ENCODE data around the gene KLHL5.
A peak's percentile ranks its signal among the peaks of the same experiment; 100 is the strongest.
"Not testable (repeated sequence)": the region's sequence is repeated elsewhere in the genome, so short reads cannot be mapped to it uniquely, and the experiment has no call there.

KLHL5 gene

DNA sequence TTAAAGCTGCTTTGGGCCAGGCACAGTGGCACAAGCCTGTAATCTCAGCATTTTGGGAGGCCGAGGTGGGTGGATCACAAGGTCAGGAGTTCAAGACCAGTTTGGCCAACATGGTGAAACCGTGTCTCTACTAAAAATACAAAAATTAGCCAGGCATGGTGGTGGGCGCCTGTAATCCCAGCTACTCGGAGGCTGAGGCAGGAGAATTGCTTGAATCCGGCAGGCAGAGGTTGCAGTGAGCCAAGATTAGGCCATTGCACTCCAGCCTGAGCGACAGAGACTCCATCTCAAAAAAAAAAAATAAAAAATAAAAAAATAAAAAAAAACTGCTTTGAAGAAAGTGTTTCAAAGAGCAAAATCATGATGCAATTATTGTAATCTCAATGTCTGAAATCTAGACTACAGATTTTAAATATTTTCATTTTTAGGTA lies 30.4 kb upstream of the KLHL5 start:
- H3K9me3 ChIP-seq (ENCODE audit: control insufficient read depth, low read length); H3K27me3 ChIP-seq (replicated peaks; ENCODE audit: control insufficient read depth, insufficient read depth, low read length); DNase-seq (ENCODE audit: low read depth); H3K36me3 ChIP-seq (ENCODE audit: control insufficient read depth, insufficient read depth, low read length, severe bottlenecking); H3K4me3 ChIP-seq (ENCODE audit: low read length); H3K9ac ChIP-seq (ENCODE audit: low read length): not testable (repeated sequence)
- H3K4me1 ChIP-seq (ENCODE audit: control insufficient read depth, insufficient read depth, low read length), result peaks cover 26% of the 10 kb centered on the region

DNA sequence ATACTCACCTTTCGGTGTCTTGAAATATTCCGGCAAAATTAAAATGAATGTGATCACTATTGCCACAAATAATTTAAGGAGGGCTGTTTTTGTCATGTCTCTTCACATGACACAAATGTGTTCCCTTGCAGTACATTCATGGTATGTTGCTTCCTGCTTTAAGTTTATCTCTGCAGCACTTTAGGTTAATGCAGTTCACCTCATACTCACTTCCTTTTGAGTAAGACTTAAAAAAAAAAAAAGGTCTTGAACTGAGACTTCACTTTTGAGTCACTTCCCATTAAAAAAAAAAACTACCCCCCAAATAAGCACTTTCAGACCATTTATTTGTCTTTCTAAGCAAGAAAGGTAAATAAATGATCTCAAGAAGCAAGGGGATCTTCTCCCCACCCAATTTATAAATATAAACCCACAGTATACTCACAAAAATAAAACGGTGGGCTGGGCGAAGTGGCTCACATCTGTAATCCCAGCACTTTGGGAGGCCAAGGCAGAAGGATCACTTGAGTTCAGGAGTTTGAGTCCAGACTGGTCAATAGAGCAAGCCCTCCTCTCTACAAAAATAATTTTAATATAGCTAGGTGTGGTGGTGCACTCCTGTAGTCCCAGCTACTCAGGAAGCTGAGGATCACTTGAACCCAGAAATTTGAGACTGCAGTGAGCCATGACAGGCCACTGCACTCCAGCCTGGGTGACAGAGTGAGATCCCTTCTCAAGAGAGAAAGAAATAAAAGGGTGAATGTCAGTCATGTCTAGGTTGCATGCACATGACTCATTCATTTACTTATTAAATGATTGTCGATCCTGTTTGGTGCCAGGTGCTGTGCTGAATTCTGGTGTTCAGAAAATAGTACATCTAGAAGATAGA lies 29.6 kb upstream of the KLHL5 start, which contains the start of gene TMEM156:
TSS of gene TMEM156 (minus strand) at position 192 of the 868 bp plus-strand sequence. CDS start at position 96, 96 bp downstream.
- H3K27me3 ChIP-seq (replicated peaks; ENCODE audit: control insufficient read depth, insufficient read depth, low read length), result no peaks in the 10 kb centered on the region
- H3K4me3 ChIP-seq (ENCODE audit: low read length), result no peak within 1 kb of the TSS
- H3K4me1 ChIP-seq (ENCODE audit: control insufficient read depth, insufficient read depth, low read length), result peaks cover 26% of the 10 kb centered on the region
- no peak for DNase-seq (ENCODE audit: low read depth)
- H3K36me3 ChIP-seq (ENCODE audit: control insufficient read depth, insufficient read depth, low read length, severe bottlenecking), result no peaks in the 10 kb centered on the region
- no peak within 1 kb of the TSS for H3K9ac ChIP-seq (ENCODE audit: low read length)
- H3K9me3 ChIP-seq (ENCODE audit: control insufficient read depth, low read length), result no peaks in the 10 kb centered on the region

DNA sequence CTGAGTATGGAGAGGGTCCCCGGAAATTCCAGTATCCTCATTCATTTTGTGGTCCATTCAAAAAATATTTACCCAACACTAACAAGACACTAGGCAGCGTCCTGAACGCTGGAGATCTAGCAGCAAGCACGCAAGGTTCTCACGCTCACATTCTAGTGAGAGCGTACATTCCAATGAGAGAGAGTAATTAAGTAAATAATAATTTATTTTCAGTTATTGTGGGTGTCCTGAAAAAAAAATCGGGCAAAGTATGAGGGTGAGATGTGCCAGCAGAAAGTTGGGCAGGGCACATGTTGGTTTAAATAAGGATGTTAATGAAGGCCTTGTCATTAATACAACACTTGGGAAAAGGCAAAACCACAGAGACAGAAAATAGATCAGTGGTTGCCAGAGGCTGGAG lies 25.9 kb upstream of the KLHL5 start:
- DNase-seq (ENCODE audit: low read depth), result no peak
- no peak overlapping the region for H3K4me3 ChIP-seq (ENCODE audit: low read length)
- no peaks in the 10 kb centered on the region for H3K36me3 ChIP-seq (ENCODE audit: control insufficient read depth, insufficient read depth, low read length, severe bottlenecking)
- no peak overlapping the region for H3K9ac ChIP-seq (ENCODE audit: low read length)
- peaks cover 9% of the 10 kb centered on the region for H3K4me1 ChIP-seq (ENCODE audit: control insufficient read depth, insufficient read depth, low read length)
- H3K9me3 ChIP-seq (ENCODE audit: control insufficient read depth, low read length), result no peaks in the 10 kb centered on the region
- H3K27me3 ChIP-seq (replicated peaks; ENCODE audit: control insufficient read depth, insufficient read depth, low read length), result no peaks in the 10 kb centered on the region

DNA sequence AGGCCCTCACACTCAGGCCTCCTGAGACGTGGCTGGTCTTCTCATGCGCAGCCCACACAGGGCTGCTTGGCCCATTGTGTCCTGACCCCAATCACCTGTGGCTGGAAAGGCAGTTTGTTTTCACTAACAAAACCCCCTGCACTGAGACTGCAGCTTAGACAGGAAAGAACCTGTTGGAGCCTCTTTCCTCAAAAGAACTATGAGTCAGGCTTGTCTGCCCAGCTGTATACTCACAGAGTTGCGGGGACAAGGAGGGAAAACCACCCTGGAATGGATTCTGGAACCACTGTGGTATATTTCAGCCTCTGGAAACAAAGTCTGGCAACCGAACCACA lies 24.6 kb upstream of the KLHL5 start:
- Histone ChIP-seq H3K4me1 (ENCODE audit: control insufficient read depth, insufficient read depth, low read length) (no peaks in the 10 kb centered on the region), H3K36me3 (ENCODE audit: control insufficient read depth, insufficient read depth, low read length, severe bottlenecking) (no peaks in the 10 kb centered on the region), H3K27me3 (replicated peaks; ENCODE audit: control insufficient read depth, insufficient read depth, low read length) (no peaks in the 10 kb centered on the region), H3K9me3 (ENCODE audit: control insufficient read depth, low read length) (no peaks in the 10 kb centered on the region), H3K9ac (ENCODE audit: low read length) (no peak overlapping the region), H3K4me3 (ENCODE audit: low read length) (no peak overlapping the region)
- peak; percentile 48 for DNase-seq (ENCODE audit: low read depth)

DNA sequence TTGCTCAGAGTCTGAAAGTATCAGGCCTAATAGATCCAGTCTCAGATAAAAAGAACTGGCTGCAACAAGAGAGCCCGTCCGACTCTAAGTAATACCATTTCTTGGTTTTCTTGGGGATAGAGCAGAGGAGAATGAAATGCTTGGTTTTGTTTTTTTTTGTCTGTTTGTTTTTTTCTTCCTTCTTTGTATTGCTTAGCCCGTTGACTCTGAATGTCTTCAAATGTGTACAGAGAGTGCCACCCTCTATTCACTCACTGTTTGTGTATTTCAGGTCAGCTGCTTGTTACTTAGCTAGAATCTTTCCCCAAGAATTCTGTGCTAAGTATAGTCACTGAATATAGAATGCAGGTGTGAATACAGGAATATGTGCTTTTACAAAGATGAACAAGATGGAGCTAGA lies 24.1 kb upstream of the KLHL5 start:
- no peak for DNase-seq (ENCODE audit: low read depth)
- Histone ChIP-seq H3K4me3 (ENCODE audit: low read length) (no peak overlapping the region), H3K9ac (ENCODE audit: low read length) (no peak overlapping the region), H3K36me3 (ENCODE audit: control insufficient read depth, insufficient read depth, low read length, severe bottlenecking) (no peaks in the 10 kb centered on the region), H3K4me1 (ENCODE audit: control insufficient read depth, insufficient read depth, low read length) (no peaks in the 10 kb centered on the region), H3K9me3 (ENCODE audit: control insufficient read depth, low read length) (no peaks in the 10 kb centered on the region), H3K27me3 (replicated peaks; ENCODE audit: control insufficient read depth, insufficient read depth, low read length) (no peaks in the 10 kb centered on the region)

GRCh38 chr4:39039108-39039507 lies 22.9 kb upstream of the KLHL5 start:
- no peak for DNase-seq (ENCODE audit: low read depth)
- no peak overlapping the region for H3K4me3 ChIP-seq (ENCODE audit: low read length)
- no peak overlapping the region for H3K9ac ChIP-seq (ENCODE audit: low read length)
- no peaks in the 10 kb centered on the region for H3K36me3 ChIP-seq (ENCODE audit: control insufficient read depth, insufficient read depth, low read length, severe bottlenecking)
- H3K9me3 ChIP-seq (ENCODE audit: control insufficient read depth, low read length), result no peaks in the 10 kb centered on the region
- H3K27me3 ChIP-seq (replicated peaks; ENCODE audit: control insufficient read depth, insufficient read depth, low read length), result no peaks in the 10 kb centered on the region
- no peaks in the 10 kb centered on the region for H3K4me1 ChIP-seq (ENCODE audit: control insufficient read depth, insufficient read depth, low read length)

DNA sequence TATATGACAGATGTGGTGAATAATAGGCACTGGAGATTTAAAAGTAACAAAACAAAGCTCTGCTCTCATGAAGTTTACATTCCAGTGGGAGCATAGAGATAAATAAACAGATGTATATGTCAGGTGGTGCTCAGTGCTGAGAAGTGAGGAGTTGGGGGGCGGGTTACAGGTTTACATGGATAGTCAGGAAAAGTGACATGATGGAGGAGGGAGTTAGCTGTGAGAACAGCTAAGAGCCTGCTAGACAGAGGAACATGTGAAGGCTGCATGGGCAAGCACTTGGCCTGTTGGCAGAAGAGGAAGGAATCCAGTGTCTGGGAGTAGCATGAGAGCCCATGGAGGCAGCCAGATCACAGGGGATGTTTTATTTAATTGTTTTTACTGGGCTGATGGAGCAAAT lies 19.7 kb upstream of the KLHL5 start:
- no peaks in the 10 kb centered on the region for H3K27me3 ChIP-seq (replicated peaks; ENCODE audit: control insufficient read depth, insufficient read depth, low read length)
- no peak overlapping the region for H3K4me3 ChIP-seq (ENCODE audit: low read length)
- DNase-seq (ENCODE audit: low read depth), result no peak
- no peaks in the 10 kb centered on the region for H3K36me3 ChIP-seq (ENCODE audit: control insufficient read depth, insufficient read depth, low read length, severe bottlenecking)
- no peak overlapping the region for H3K9ac ChIP-seq (ENCODE audit: low read length)
- H3K9me3 ChIP-seq (ENCODE audit: control insufficient read depth, low read length), result no peaks in the 10 kb centered on the region
- peaks cover 6% of the 10 kb centered on the region for H3K4me1 ChIP-seq (ENCODE audit: control insufficient read depth, insufficient read depth, low read length)

GRCh38 chr4:39043058-39043860 lies 18.8 kb upstream of the KLHL5 start:
- Histone ChIP-seq H3K4me1 (ENCODE audit: control insufficient read depth, insufficient read depth, low read length) (peaks cover 6% of the 10 kb centered on the region), H3K9ac (ENCODE audit: low read length) (no peak overlapping the region), H3K4me3 (ENCODE audit: low read length) (peak overlapping the region; percentile 80), H3K27me3 (replicated peaks; ENCODE audit: control insufficient read depth, insufficient read depth, low read length) (no peaks in the 10 kb centered on the region), H3K9me3 (ENCODE audit: control insufficient read depth, low read length) (no peaks in the 10 kb centered on the region), H3K36me3 (ENCODE audit: control insufficient read depth, insufficient read depth, low read length, severe bottlenecking) (no peaks in the 10 kb centered on the region)
- peak; percentile 59 for DNase-seq (ENCODE audit: low read depth)

DNA sequence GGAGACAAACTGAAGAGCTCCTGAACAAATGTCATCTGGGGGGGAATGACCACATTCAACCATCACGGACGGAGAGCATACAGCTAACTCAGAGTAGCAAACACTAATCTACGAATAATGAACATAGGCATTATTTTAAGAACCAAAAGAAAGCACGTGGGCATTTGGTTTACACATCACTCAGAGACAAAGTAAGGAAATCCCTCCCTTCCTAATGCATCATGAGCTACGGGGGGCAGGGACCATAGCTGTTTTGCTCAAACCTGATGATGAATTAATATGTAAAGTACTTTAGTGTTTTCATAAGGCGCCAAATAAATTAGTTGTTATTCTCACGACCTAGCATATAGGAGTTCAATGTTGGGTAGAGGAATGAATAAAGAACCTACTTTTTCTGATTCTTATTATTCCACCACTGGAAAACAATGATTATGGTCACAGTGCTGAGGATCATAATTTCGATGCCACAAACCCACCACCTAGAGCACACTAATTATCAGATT lies 18.1 kb upstream of the KLHL5 start:
- Histone ChIP-seq H3K4me3 (ENCODE audit: low read length) (peak overlapping the region; percentile 80), H3K9ac (ENCODE audit: low read length) (peak overlapping the region; percentile 71), H3K27me3 (replicated peaks; ENCODE audit: control insufficient read depth, insufficient read depth, low read length) (no peaks in the 10 kb centered on the region), H3K9me3 (ENCODE audit: control insufficient read depth, low read length) (no peaks in the 10 kb centered on the region), H3K36me3 (ENCODE audit: control insufficient read depth, insufficient read depth, low read length, severe bottlenecking) (no peaks in the 10 kb centered on the region), H3K4me1 (ENCODE audit: control insufficient read depth, insufficient read depth, low read length) (peaks cover 6% of the 10 kb centered on the region)
- peak; percentile 49 for DNase-seq (ENCODE audit: low read depth)

- Histone ChIP-seq H3K36me3 (ENCODE audit: control insufficient read depth, insufficient read depth, low read length, severe bottlenecking) (no peaks in the 10 kb centered on the region), H3K9ac (ENCODE audit: low read length) (peak overlapping the region; percentile 87), H3K4me1 (ENCODE audit: control insufficient read depth, insufficient read depth, low read length) (peaks cover 6% of the 10 kb centered on the region), H3K4me3 (ENCODE audit: low read length) (peak overlapping the region; percentile 90), H3K9me3 (ENCODE audit: control insufficient read depth, low read length) (no peaks in the 10 kb centered on the region), H3K27me3 (replicated peaks; ENCODE audit: control insufficient read depth, insufficient read depth, low read length) (no peaks in the 10 kb centered on the region)
- DNase-seq (ENCODE audit: low read depth), result peak; percentile 95
These were observed 17.6 kb upstream of the KLHL5 start for GRCh38 chr4:39044364-39044955.
